ENCODE measurements around the gene CHD9.

CHD9 gene

GRCh38 chr16:53052519-53053501, 2.0 kb upstream of the CHD9 start, which contains the start of gene CHD9NB:
TSS of gene CHD9NB (minus strand) at chr16:53052897. CDS start at chr16:53044158, 8,739 bp downstream.
- Histone ChIP-seq H3K9ac (ENCODE audit: low read length) (no peak within 1 kb of the TSS), H3K4me1 (ENCODE audit: control insufficient read depth, insufficient read depth, low read length) (peaks cover 33% of the 10 kb centered on the region), H3K4me3 (ENCODE audit: low read length) (no peak within 1 kb of the TSS), H3K36me3 (ENCODE audit: control insufficient read depth, insufficient read depth, low read length) (no peaks in the 10 kb centered on the region), H3K27me3 (ENCODE audit: control insufficient read depth, insufficient read depth, low read length) (no peaks in the 10 kb centered on the region), H3K9me3 (ENCODE audit: control insufficient read depth, low read length) (no peaks in the 10 kb centered on the region)

GRCh38 chr16:53053967-53054669, 673 bp upstream of the CHD9 start:
- H3K4me1 ChIP-seq (ENCODE audit: control insufficient read depth, insufficient read depth, low read length): peaks cover 30% of the 10 kb centered on the region
- no peaks in the 10 kb centered on the region for H3K36me3 ChIP-seq (ENCODE audit: control insufficient read depth, insufficient read depth, low read length)
- H3K4me3 ChIP-seq (ENCODE audit: low read length): peak overlapping the region; percentile 72
- no peaks in the 10 kb centered on the region for H3K27me3 ChIP-seq (ENCODE audit: control insufficient read depth, insufficient read depth, low read length)
- H3K9me3 ChIP-seq (ENCODE audit: control insufficient read depth, low read length): no peaks in the 10 kb centered on the region
- peak overlapping the region; percentile 54 for H3K9ac ChIP-seq (ENCODE audit: low read length)

GRCh38 chr16:53055541-53056391, 975 bp downstream of the CHD9 start:
- Histone ChIP-seq H3K9me3 (ENCODE audit: control insufficient read depth, low read length) (no peaks in the 10 kb centered on the region), H3K4me3 (ENCODE audit: low read length) (peak overlapping the region; percentile 72), H3K36me3 (ENCODE audit: control insufficient read depth, insufficient read depth, low read length) (no peaks in the 10 kb centered on the region), H3K4me1 (ENCODE audit: control insufficient read depth, insufficient read depth, low read length) (peaks cover 30% of the 10 kb centered on the region), H3K9ac (ENCODE audit: low read length) (peak overlapping the region; percentile 78), H3K27me3 (ENCODE audit: control insufficient read depth, insufficient read depth, low read length) (no peaks in the 10 kb centered on the region)

- Histone ChIP-seq H3K9ac (ENCODE audit: low read length) (peak overlapping the region; percentile 78), H3K4me1 (ENCODE audit: control insufficient read depth, insufficient read depth, low read length) (peaks cover 33% of the 10 kb centered on the region), H3K9me3 (ENCODE audit: control insufficient read depth, low read length) (no peaks in the 10 kb centered on the region), H3K4me3 (ENCODE audit: low read length) (no peak overlapping the region), H3K27me3 (ENCODE audit: control insufficient read depth, insufficient read depth, low read length) (no peaks in the 10 kb centered on the region), H3K36me3 (ENCODE audit: control insufficient read depth, insufficient read depth, low read length) (no peaks in the 10 kb centered on the region)
These were observed 1.6 kb downstream of the CHD9 start for GRCh38 chr16:53056392-53056881.

- Histone ChIP-seq H3K4me3 (ENCODE audit: low read length) (no peak overlapping the region), H3K9ac (ENCODE audit: low read length) (no peak overlapping the region), H3K27me3 (ENCODE audit: control insufficient read depth, insufficient read depth, low read length) (no peaks in the 10 kb centered on the region), H3K9me3 (ENCODE audit: control insufficient read depth, low read length) (no peaks in the 10 kb centered on the region), H3K4me1 (ENCODE audit: control insufficient read depth, insufficient read depth, low read length) (peaks cover 42% of the 10 kb centered on the region), H3K36me3 (ENCODE audit: control insufficient read depth, insufficient read depth, low read length) (no peaks in the 10 kb centered on the region)
These were observed 2.9 kb downstream of the CHD9 start for GRCh38 chr16:53057658-53058057.

GRCh38 chr16:53058441-53058840, 3.6 kb downstream of the CHD9 start:
- Histone ChIP-seq H3K4me3 (ENCODE audit: low read length) (no peak overlapping the region), H3K4me1 (ENCODE audit: control insufficient read depth, insufficient read depth, low read length) (peaks cover 35% of the 10 kb centered on the region), H3K9ac (ENCODE audit: low read length) (no peak overlapping the region), H3K36me3 (ENCODE audit: control insufficient read depth, insufficient read depth, low read length) (no peaks in the 10 kb centered on the region), H3K9me3 (ENCODE audit: control insufficient read depth, low read length) (no peaks in the 10 kb centered on the region), H3K27me3 (ENCODE audit: control insufficient read depth, insufficient read depth, low read length) (no peaks in the 10 kb centered on the region)

- no peaks in the 10 kb centered on the region for H3K9me3 ChIP-seq (ENCODE audit: control insufficient read depth, low read length)
These were observed 4.1 kb downstream of the CHD9 start for GRCh38 chr16:53058882-53059281.

GRCh38 chr16:53059672-53060071, 4.9 kb downstream of the CHD9 start:
- no peaks in the 10 kb centered on the region for H3K27me3 ChIP-seq (ENCODE audit: control insufficient read depth, insufficient read depth, low read length)
- H3K9ac ChIP-seq (ENCODE audit: low read length): no peak overlapping the region
- H3K4me3 ChIP-seq (ENCODE audit: low read length): no peak overlapping the region
- no peaks in the 10 kb centered on the region for H3K36me3 ChIP-seq (ENCODE audit: control insufficient read depth, insufficient read depth, low read length)
- H3K9me3 ChIP-seq (ENCODE audit: control insufficient read depth, low read length): no peaks in the 10 kb centered on the region
- peaks cover 28% of the 10 kb centered on the region for H3K4me1 ChIP-seq (ENCODE audit: control insufficient read depth, insufficient read depth, low read length)

More at GRCh38 chr16:53058882-53059281, 4.1 kb downstream of the CHD9 start:
- Histone ChIP-seq H3K36me3 (ENCODE audit: control insufficient read depth, insufficient read depth, low read length) (no peaks in the 10 kb centered on the region), H3K4me1 (ENCODE audit: control insufficient read depth, insufficient read depth, low read length) (peaks cover 35% of the 10 kb centered on the region), H3K4me3 (ENCODE audit: low read length) (no peak overlapping the region), H3K9ac (ENCODE audit: low read length) (no peak overlapping the region), H3K27me3 (ENCODE audit: control insufficient read depth, insufficient read depth, low read length) (no peaks in the 10 kb centered on the region)

GRCh38 chr16:53061256-53061655, 6.5 kb downstream of the CHD9 start:
- Histone ChIP-seq H3K27me3 (ENCODE audit: control insufficient read depth, insufficient read depth, low read length) (no peaks in the 10 kb centered on the region), H3K9ac (ENCODE audit: low read length) (no peak overlapping the region), H3K36me3 (ENCODE audit: control insufficient read depth, insufficient read depth, low read length) (no peaks in the 10 kb centered on the region), H3K4me3 (ENCODE audit: low read length) (no peak overlapping the region), H3K4me1 (ENCODE audit: control insufficient read depth, insufficient read depth, low read length) (peaks cover 21% of the 10 kb centered on the region), H3K9me3 (ENCODE audit: control insufficient read depth, low read length) (no peaks in the 10 kb centered on the region)

- Histone ChIP-seq H3K9ac (ENCODE audit: low read length) (peak overlapping the region; percentile 33), H3K4me3 (ENCODE audit: low read length) (no peak overlapping the region), H3K4me1 (ENCODE audit: control insufficient read depth, insufficient read depth, low read length) (peaks cover 17% of the 10 kb centered on the region), H3K27me3 (ENCODE audit: control insufficient read depth, insufficient read depth, low read length) (no peaks in the 10 kb centered on the region), H3K9me3 (ENCODE audit: control insufficient read depth, low read length) (no peaks in the 10 kb centered on the region), H3K36me3 (ENCODE audit: control insufficient read depth, insufficient read depth, low read length) (no peaks in the 10 kb centered on the region)
These were observed 6.9 kb downstream of the CHD9 start for GRCh38 chr16:53061701-53062159.

GRCh38 chr16:53064081-53064578, 9.3 kb downstream of the CHD9 start:
- Histone ChIP-seq H3K9ac (ENCODE audit: low read length) (no peak overlapping the region), H3K36me3 (ENCODE audit: control insufficient read depth, insufficient read depth, low read length) (no peaks in the 10 kb centered on the region), H3K27me3 (ENCODE audit: control insufficient read depth, insufficient read depth, low read length) (no peaks in the 10 kb centered on the region), H3K9me3 (ENCODE audit: control insufficient read depth, low read length) (no peaks in the 10 kb centered on the region), H3K4me1 (ENCODE audit: control insufficient read depth, insufficient read depth, low read length) (peaks cover 15% of the 10 kb centered on the region), H3K4me3 (ENCODE audit: low read length) (no peak overlapping the region)
